Astrocyte of the hippocampus (primary cell): ENCODE data around the gene COBL.
A peak's percentile ranks its signal among the peaks of the same experiment; 100 is the strongest.

Source experiments
- DNase-seq: peaks from one replicate; pipeline ENCODE4 v3.0.0; 2011; ENCODE audit warnings: low read depth, low spot score

COBL gene

GRCh38 chr7:51054231-51054630 lies 262.4 kb downstream of the COBL start:
- no peak for DNase-seq

- DNase-seq, result no peak
These were observed 263.3 kb downstream of the COBL start for GRCh38 chr7:51053160-51053925.

DNA sequence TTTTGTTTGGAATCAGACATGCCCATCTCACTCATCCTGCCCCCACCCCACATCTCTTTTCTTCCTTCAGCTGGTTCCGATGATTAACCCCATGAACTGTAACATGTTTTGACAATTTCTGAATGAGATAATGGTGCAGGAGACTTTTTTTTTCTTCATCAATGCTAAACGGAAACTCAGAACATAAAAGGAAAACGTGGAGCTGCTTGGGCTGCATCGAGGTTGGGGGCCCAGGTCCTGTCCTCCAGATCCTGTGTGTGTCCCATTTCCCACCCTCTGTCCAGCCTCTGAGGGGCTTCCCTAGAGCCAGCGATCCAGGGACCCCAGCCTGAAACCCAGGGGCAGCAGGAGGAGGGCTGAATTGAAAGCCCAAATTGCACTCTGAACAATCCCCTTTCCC lies 270.1 kb downstream of the COBL start:
- DNase-seq, result no peak

GRCh38 chr7:51046103-51046466 lies 270.5 kb downstream of the COBL start:
- no peak for DNase-seq

- DNase-seq, result peak; percentile 88
These were observed 271.1 kb downstream of the COBL start for GRCh38 chr7:51045319-51046102.

DNA sequence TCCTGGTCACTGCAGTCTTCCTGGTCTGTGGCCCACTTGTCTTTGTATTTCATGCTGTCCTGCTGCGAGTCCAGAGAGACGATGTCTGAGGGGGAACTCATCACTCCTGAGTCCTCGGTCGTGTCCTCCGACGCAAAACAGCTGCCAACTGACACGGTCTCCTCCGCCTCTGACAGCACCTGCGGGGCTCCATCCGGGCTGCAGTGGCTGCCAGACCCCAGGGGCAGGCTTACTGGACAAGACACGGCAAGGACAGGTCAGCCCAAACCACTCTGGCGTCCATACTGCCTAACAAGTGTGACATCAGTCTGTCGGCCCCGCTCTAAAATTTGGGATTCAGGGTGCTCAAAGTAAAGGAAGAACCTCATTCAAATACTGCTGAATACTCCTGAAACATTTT lies 273.1 kb downstream of the COBL start:
- no peak for DNase-seq

GRCh38 chr7:51040787-51041186 lies 275.8 kb downstream of the COBL start:
- no peak for DNase-seq

- no peak for DNase-seq
These were observed 278.0 kb downstream of the COBL start for GRCh38 chr7:51038573-51038972.

DNA sequence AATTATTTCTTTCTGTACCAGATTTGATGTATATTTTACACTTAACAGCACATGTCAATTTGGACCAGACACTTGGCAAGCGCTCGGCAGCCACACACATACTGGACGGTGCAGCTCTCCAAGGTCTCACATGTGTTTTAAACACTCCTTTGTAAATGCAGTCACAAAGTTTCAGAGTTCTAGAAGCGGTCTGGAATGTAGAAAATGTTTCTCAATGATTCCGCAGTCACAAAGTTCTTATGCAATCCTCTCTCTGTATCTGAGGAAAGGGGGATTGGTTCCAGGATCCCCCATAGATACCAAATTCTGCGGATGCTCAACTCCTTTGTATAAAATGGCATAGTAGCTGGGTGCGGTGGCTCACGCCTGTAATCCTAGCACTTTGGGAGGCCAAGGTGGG lies 280.9 kb downstream of the COBL start:
- peak; percentile 32 for DNase-seq

- peak; percentile 89 for DNase-seq
These were observed 281.9 kb downstream of the COBL start for GRCh38 chr7:51034521-51035264.

DNA sequence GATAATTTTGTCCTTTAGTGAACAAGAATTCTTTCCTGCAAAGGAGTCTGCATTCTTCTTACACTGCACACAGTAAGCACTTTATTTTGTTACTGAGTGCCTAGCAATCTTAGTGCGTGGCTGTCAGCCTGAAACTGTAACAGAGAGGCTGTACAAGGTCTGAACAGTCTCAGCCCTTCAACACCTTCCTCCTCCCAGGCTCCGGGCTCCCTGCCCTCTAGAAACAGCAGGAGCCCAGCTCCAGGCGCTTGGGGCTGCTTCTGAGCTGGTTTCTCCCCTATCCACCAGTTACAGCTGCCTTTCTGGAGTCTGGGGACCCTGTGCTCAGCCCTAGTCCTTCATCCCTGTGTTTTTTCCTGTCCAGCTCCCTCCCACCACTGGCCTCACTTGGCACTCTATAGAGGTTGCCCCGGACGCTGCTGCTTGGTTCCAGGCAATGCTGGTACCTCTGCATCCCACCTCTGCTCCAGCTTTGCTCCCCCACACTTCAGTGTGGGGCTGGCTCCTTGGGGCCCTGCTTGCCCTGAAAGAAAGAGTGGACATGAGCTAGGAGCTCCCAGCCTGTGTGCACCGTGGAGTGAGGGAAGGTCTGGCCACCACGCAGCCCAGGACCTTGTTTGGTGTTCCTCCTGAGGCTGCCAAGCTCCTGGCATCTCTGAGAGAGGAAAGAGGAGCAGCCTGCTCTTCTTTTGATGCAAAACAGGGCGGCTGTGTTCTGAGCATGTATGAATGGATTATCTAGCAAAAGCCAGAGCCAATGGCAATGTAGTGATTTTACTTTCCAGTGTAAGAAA lies 282.7 kb downstream of the COBL start:
- no peak for DNase-seq

DNA sequence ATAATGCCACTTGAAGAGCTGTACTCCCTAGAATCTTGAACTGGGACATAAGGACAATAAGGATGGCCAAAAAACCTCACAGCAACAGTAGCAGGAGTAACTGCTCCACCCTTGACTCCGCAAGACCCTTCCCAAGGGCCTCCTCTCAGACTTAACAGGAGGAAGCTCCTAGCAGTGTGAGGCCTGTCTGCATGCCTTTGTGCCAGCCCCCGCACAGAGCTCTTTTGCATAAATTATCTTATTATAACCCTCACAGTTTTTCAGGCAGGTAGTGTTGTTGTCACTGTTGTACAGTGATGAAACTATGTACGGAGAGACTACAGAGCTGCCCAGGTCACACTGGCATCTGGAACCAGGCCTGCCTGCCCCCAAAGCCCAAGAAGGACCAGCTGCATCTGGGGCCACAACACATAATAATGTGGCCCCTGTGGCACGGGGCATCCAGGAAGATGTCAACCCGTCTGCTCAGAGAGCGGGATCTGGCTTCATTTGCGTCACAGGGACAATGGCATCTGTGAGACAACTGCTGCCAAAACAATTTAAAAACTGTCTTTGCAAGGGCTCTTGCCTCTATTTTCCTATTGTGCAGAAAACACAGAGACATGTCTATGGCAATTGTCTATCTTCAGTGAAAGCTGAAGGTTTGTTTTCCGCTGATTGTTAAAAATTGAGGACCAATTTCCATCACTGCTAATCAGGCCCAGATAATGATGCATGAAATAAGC lies 284.7 kb downstream of the COBL start:
- DNase-seq, result no peak

- DNase-seq, result no peak
These were observed 285.4 kb downstream of the COBL start for GRCh38 chr7:51031216-51031615.

DNA sequence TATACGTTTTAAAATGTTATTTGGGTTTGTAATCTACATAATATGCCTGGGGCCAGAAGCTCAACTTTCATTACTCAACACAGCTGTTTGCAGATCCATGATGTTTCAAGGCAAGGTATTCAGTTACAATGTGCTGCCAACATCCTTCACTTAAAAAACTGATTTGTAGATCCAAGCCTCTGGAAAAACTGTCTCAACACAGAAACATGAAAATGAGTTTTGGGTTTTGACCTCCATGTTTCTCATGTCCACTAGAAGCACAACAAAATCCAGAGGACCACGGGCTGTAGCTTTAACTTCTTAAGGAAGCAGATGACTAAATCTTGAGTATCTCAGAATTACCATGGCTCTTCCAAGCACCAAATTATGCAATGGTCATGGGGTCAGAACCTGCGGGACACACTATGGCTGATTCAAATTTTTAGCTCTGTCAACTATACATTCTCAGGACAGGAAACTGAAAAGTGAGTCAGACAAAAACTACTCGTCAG lies 286.9 kb downstream of the COBL start:
- peak; percentile 32 for DNase-seq

DNA sequence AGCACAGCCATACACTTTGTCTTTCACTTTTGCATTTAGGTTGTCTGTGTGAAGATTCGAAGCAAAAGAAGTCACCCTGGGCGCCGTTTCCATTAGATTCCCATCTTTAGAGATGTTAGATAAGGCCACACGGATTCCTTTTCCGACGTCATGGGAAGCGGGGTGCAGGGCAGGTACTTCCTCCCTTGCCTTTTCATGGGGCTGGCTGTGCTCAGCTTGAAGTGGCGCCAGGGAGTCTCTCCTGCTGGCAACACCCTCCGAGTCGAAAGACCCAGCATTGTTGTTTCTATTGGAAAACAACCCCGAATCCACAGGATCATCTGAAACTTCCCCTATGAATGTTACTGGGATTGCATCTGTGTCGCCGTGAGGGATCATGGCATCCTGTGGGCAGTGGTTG lies 287.5 kb downstream of the COBL start:
- no peak for DNase-seq

- no peak for DNase-seq
These were observed 288.4 kb downstream of the COBL start for GRCh38 chr7:51027935-51028830.

DNA sequence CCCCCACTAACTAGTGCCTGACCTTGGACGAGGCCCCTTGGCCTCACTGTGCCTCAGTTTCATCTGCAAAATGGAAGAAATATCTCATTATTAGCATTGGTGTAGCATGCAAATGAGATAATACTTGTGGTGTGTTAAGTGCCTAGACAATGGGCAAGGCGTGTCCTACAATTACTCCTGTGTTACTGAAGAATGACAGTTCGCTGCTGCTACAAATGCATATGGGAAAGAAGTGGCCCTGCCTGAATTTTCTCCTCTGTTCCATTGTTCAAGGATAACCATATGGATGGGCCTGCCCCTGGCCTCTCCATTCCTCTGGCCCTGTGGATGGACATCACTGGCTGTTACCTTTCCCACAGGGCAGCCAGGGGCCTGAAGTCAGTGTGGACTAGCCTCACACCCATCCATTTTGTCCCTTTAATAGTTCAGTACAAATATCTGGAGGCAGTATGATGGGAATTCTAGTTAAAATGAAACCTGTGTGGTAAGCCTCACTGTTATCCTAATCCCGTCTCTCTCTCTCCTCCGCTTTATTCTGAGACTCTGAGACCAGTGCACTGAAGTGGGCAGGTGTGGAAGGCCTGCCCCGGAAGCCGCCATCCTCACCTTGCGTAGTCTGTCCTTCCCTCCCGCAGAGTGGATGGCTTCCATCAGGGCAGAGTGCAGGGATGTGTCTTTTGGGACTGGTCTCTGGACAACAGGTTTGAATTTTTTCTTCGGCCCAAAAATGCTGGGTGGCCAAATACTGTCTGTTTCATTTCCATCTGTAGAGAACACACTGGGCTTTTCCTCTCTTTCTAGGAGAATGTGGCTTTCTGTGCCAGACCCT lies 289.3 kb downstream of the COBL start:
- DNase-seq, result no peak

GRCh38 chr7:51026341-51026740 lies 290.3 kb downstream of the COBL start:
- DNase-seq, result no peak

GRCh38 chr7:51025668-51026067 lies 290.9 kb downstream of the COBL start:
- DNase-seq, result no peak
